ENCODE results near the gene SDR42E2.
"Not testable (repeated sequence)": the region's sequence is repeated elsewhere in the genome, so short reads cannot be mapped to it uniquely, and the experiment has no call there.

The SDR42E2 gene

GRCh38 chr16:22213801-22214200 lies 51.5 kb downstream of the SDR42E2 start:
- no peak for DNase-seq (ENCODE audit: low read depth in 2 of 2)

GRCh38 chr16:22214402-22214801 lies 52.1 kb downstream of the SDR42E2 start:
- DNase-seq (ENCODE audit: low read depth in 2 of 2), result no peak

- DNase-seq (ENCODE audit: low read depth in 2 of 2), result no peak
Measured at GRCh38 chr16:22214889-22215288, 52.6 kb downstream of the SDR42E2 start.

DNA sequence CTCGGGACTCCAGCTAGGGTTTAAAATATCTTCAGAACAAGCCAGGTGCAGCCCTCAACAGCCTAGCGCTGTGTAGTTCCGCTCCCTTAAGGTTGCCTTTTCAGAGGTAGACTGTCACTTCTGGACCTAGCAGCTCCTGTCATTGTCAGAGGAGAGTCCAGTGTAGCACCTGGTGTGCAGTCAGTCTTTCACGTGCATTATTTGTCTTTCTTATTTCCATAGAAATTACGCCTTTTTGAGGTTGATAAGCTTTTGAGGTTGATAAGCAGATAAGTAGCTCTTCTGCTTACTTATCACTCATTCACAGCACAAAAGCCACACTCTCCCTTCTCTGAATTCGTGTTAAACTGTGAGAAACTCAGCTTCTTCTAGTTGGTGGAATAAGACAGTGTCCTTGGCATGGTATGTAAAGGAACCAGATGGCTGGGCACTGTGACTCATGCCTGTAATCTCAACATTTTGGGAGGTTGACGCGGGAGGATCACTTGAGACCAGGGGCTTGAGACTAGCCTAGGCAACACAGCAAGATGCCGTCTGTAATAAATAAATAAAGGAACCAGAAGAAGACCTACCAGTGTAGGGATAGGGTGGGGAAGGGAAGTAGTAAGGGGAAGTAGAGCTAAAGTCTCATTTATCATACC lies 54.0 kb downstream of the SDR42E2 start:
- DNase-seq (ENCODE audit: low read depth in 2 of 2), result no peak

DNA sequence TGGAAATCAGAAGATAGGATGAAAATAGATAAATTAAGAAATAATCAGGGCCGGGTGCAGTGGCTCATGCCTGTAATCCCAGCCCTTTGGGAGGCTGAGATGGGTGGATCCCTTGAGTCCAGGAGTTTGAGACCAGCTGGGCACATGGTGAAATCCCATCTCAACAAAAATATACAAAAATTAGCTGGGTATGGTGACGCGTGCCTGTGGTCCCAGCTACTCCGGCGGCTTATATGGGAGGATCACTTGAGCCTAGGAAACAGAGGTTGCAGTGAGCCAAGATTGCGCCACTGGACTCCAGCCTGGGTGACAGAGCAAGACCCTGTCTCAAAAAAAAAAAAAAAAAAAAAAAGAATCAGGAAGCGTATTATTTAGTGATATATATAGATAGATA lies 54.5 kb downstream of the SDR42E2 start:
- DNase-seq (ENCODE audit: low read depth in 2 of 2), result not testable (repeated sequence)

DNA sequence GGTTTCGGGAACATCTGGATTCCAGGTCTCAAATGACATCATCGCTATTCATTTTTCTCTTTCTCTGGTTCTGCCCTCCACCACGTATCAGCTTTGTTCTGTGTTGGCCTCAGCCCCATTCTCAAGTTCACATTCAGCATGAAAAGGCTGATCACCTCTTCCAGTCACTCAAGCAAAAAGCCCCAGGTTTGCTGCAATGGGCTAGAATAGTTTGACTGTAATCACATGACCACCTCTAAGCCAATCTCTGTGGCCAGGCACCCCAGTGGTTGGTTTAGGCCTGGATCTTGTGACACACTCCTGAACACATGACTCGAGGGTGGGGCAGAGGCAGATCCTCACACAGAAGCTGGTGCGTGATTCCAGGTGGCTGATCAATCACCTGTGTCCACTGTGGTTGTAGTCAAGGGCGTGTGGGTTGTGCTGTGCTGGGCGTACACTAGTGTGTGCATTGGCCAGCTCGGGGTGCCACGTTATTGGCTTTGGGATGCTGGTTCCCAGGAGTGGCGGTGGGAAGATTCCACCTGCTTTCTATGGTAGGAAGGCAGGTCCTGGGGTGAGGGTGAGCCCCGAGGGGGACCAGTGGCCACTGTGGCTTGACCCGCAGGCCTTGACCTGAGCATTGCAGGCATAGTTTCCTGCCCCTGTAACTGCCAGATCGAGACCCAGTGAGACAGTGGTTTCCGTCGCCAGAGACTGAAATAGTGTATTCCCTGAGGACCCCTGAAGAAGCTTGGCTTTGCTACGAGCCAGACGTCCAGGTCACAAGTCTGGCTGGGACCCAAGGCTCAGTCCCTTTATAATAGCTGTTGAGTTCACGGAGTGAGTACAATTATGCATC lies 55.8 kb downstream of the SDR42E2 start:
- no peak for DNase-seq (ENCODE audit: low read depth in 2 of 2)

GRCh38 chr16:22219389-22220068 lies 57.2 kb downstream of the SDR42E2 start:
- no peak for DNase-seq (ENCODE audit: low read depth in 2 of 2)

- no peak for DNase-seq (ENCODE audit: low read depth in 2 of 2)
Measured at GRCh38 chr16:22220069-22220440, 57.7 kb downstream of the SDR42E2 start.

- no peak for DNase-seq (ENCODE audit: low read depth in 2 of 2)
Measured at GRCh38 chr16:22220714-22221113, 58.4 kb downstream of the SDR42E2 start.

DNA sequence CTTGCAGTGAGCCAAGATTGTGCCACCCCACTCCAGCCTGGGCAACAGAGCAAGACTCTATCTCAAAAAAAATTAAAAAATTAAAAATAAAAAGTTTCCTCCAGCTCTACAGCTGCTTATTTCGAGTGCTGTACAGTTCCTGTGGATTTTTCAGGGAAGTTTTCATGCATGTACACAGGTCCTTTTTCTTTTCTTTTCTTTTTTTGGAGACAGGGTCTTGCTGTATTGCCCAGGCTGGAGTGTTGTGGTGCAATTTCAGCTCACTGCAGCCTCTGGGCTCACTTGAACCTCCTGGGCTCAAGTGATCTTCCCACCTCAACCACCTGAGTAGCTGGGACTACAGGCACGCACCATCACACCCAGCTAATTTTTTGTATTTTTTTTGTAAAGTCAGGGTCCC lies 59.7 kb downstream of the SDR42E2 start:
- no peak for DNase-seq (ENCODE audit: low read depth in 2 of 2)

DNA sequence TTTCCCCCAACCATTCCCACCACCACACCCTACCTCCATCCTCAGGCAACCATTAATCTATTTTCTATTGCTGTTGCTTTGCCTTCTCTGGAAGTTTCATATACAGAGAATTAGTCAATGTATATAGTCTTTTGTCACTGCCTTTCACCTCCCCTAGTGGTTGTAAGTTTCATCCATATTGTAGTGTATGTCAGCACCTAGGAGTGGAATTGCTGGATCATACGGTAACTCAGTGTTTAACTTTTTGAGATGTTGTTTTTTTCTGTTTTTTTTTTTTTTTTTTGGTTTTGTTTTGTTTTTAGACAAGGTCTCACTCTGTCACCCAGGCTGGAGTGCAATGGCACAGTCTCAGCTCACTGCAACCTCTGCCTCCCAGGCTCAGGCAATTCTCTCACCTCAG lies 60.7 kb downstream of the SDR42E2 start:
- DNase-seq (ENCODE audit: low read depth in 2 of 2), result no peak

DNA sequence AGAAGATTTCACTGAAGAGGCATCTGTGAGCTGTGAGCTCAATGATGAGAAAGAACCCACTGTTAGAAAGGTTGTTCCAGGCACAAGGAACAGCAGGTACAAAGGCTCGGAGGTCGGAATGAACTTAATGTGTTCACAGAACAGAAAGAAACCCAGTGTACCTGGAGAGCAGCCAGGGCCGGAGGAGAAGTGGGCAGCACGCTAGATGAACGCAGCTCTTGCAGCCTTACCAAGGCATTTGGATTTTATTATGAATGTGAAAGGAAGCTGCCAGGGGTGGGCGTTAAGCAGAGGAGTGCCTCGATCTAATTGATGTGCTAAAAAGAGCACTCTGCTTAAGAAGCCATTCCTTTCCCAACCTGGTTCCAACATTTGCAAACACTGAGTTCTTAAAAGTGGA lies 62.8 kb downstream of the SDR42E2 start:
- DNase-seq (ENCODE audit: low read depth in 2 of 2), result no peak

- no peak for DNase-seq (ENCODE audit: low read depth in 2 of 2)
Measured at GRCh38 chr16:22229889-22230288, 67.6 kb downstream of the SDR42E2 start.

DNA sequence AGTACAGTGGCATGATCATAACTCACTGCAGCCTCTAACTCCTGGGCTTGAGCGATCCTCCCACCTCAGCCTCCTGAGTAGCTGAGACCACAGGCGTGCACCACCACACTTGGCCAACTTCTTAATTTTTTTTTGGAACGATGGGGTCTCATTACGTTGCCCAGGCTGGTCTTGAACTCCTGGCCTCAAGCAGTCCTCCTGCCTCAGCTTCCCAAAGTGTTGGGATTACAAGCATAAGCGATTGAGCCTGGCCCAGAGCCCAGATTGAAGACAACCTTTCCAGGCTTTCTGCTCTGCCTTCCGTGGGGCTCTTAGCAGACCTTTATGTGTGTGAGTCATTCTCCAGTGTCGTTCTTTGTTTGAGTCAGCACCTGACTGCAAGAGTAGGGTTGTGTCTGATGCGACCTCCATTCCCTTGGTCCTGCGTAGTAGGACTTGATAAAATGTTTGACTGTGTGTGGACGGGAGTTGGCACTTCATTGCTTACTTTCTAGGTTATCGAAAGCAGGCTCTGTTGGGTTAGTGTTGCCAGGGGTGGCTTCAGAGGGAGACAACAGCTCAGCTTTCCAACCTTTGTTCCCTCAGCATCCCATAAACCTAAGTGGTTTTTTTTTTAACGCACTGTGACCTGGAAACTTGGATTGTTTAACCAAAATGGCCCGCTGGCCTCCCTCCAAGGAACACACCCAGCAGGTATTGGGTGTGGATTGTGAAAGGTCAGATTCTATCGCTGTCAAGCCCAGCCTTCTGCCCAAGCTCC lies 70.2 kb downstream of the SDR42E2 start:
- no peak for DNase-seq (ENCODE audit: low read depth in 2 of 2)

DNA sequence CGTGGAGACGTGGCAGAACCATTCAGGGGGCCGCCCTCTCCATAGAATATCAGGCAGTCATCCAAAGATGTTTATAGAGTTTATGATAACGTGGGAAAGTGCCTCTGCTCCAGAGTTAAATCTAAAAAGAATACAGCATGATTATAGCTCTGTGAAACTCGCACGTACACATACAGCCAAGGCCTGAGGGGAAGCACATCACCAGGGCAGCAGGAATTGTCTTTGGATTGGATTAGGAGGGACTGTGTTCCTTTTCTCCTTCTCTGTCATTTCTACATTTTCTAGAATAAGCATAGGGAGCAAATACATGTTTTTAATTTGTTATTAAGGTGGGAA lies 70.7 kb downstream of the SDR42E2 start:
- no peak for DNase-seq (ENCODE audit: low read depth in 2 of 2)

DNA sequence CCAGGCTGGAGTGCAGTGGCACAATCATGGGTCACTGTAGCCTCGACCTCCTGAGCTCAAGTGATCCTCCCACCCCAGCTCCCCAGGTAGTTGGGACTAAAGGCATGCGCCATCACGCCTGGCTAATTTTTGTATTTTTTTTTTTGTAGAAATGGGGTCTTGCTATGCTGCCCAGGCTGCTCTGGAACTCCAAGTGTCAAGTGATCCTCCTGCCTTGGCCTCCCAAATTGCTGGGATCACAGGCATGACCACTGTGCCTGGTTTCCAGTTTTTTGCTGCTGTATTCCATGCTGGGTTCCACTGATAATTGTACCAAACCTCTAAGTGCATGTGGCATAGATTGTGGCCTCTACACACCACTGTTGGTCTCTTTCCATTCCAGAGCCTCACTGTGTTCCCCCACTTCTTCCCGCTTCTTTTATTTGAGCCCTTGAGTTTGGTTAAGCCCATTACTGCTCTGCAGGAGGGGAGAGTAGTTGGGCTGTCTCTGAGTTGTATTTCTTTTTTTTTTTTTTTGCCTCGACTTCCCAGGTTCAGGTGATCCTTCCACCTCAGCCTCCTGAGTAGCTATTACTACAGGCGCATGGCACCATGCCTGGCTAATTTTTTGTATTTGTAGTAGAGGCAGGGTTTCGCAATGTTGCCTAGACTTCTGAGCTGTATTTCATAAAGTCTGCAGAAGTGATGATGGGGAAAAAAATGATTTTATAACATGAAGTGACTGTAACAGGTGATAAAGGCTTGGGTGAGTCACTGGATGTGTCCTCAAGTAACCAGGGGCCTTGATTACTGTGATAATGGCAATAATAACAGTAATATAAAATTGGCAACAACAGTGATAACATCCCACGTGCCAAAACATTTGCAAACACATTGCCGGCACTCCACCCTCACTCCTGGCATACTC lies 73.8 kb downstream of the SDR42E2 start:
- DNase-seq (ENCODE audit: low read depth in 2 of 2), result no peak

DNA sequence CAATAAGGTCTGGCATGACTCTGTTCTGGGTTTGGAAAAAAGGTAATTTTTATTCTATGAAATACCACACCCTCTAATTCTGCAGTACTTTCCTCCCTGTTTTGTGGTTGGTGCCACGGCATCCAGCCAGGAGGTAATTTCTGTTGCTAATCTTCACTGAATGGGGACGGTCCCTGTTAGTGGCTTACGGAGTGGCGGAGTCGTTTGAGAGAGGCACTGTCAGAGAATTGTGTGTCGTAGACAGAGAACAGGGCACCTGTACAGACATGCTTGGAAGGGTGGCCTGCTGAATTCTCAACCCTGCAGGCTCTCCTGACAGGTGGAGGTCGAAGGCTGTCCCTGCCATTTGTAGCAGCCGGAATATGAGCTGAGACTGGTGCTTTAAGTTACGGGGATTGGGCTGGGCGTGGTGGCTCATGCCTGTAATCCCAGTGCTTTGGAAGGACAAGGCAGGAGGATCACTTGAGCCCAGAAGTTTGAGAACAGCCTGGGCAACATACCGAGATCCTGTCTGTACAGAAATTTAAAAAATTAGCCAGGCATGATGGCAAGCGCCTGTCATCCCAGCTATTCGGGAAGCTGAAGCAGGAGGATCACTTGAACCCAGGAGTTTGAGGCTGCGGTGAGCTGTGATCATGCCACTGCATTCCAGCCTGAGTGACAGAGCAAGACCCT lies 77.0 kb downstream of the SDR42E2 start:
- DNase-seq (ENCODE audit: low read depth in 2 of 2), result no peak

DNA sequence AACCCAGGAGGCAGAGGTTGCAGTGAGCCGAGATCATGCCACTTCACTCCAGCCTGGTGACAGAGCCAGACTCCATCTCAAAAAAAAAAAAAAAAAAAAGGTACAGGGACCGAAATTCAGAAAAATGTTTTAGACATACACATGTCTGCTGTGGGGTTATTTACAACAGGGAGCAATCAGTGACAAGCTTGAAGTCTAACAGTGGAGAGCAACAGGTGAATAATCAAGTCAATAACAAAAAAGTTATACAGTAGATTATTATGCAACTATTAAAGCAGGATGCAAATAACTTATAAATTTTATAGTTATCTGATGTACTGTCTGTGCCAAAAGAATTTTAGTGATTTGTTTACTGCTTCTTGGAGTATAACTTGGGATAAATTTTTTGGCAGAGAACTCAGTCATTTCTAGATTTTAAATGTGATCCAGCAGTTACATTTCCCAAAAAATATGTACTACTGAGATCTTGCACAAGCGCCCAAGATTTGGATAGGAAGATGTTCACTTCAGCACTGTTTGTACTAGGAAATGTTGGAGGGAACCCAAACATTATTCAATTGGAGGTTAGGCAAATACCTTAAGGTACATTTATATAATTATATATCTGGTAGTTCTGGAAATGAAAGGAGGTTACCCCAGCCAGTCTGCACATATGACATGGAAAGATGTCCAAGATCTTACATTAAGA lies 77.9 kb downstream of the SDR42E2 start:
- no peak for DNase-seq (ENCODE audit: low read depth in 2 of 2)
